Measurements from ENCODE around the gene DCHS2.

- TF ChIP-seq CTCF (IDR thresholded peaks at IDR 0.05; ENCODE audit: borderline replicate concordance, extremely low read depth, low read length, poor library complexity, severe bottlenecking) (no peak), EZH2 (IDR thresholded peaks at IDR 0.05; ENCODE audit: borderline replicate concordance, low read depth, low read length, severe bottlenecking) (no peak)
Measured at GRCh38 chr4:154368060-154368459, 123.5 kb downstream of the DCHS2 start.
